K562 (cell line): ENCODE data around the gene SDS. TPM values are rescaled to one million over a fixed set of nuclear protein-coding genes. Genes with fewer than 3 reads are reported as not detected.

Experiments used
- ATAC-seq: fragments of 200-7000 bp; cut with Tn5 transposase; 3 replicates; pipeline ENCODE4 v1.9.1; 2020; ENCODE audit warnings: moderate library complexity
- BruUV-seq: library from RNA; stranded (reverse); fragments of 400-500 nt; replicated peaks from 2 replicates; lab custom pipeline; 2021; lab: Mats Ljungman, UMichigan
- CTCF ChIA-PET: fragments of 300-600 bp; formaldehyde crosslinking; extraction: SDS; loops from one replicate; lab custom pipeline; 2021; ENCODE audit warnings: low intra/inter-chr PET ratio; lab: Yijun Ruan, JAX
- POLR2A ChIA-PET: fragments of 300-600, 350-650 bp; sonication (Branson Sonifier 250); formaldehyde crosslinking; extraction: SDS; loops from one replicate; lab custom pipeline; 2021; ENCODE audit warnings: antibody characterized with exemption, inconsistent platforms; lab: Yijun Ruan, JAX
- DNase-seq, 4 experiments: peaks; one replicate each; pipeline versions ENCODE4 v3.0.0 to v3.0.0-alpha.2; 2011 to 2018; ENCODE audit warnings: low spot score in 3 of 4, mixed read lengths in 3 of 4; ENCODE audit errors: extremely low read depth in 1 of 4
- FAIRE-seq: peaks from 2 replicates; lab custom pipeline; 2011; peaks lifted over from hg19 to GRCh38; lab: Jason Lieb, UNC
- H2AFZ ChIP-seq: 2 replicates; pipeline ENCODE4 v1.6.0; 2011; ENCODE audit warnings: low read depth, low read length, control low read depth, inconsistent platforms
- H3K27ac ChIP-seq: fragments of 200-600 bp; 3 replicates; pipeline ENCODE4 v1.8.0; 2011; ENCODE audit warnings: low read depth, mild to moderate bottlenecking, control low read depth, inconsistent platforms, low read length, moderate library complexity, mixed read lengths; ENCODE audit errors: extremely low read depth
- H3K27me3 ChIP-seq, 2 experiments: fragments of 300-600 bp in 1 of 2; 2 replicates in 1 of 2; 3 replicates in 1 of 2; pipeline versions ENCODE4 v1.6.0 to v1.8.0; 2011; ENCODE audit warnings: inconsistent platforms in 2 of 2, low read length in 2 of 2, mild to moderate bottlenecking in 1 of 2, mixed read lengths in 1 of 2, moderate library complexity in 1 of 2; ENCODE audit not compliant: control insufficient read depth in 2 of 2, insufficient read depth in 2 of 2
- H3K36me3 ChIP-seq: fragments of 300-600 bp; 3 replicates; pipeline ENCODE4 v1.8.0; 2011; ENCODE audit warnings: mild to moderate bottlenecking, low read length, inconsistent platforms; ENCODE audit not compliant: control insufficient read depth, insufficient read depth
- H3K4me1 ChIP-seq, 2 experiments: fragments of 200-600 bp in 1 of 2; replicated peaks in 1 of 2; 2 replicates in 1 of 2; 3 replicates in 1 of 2; pipeline versions ENCODE4 v1.5.1 to v1.8.0; 2011; ENCODE audit warnings: inconsistent platforms in 2 of 2, low read length in 2 of 2, mild to moderate bottlenecking in 1 of 2, mixed read lengths in 1 of 2, moderate library complexity in 1 of 2; ENCODE audit not compliant: control insufficient read depth in 2 of 2, insufficient read depth in 2 of 2
- H3K4me2 ChIP-seq: 2 replicates; pipeline ENCODE4 v1.6.1; 2011; ENCODE audit warnings: low read length, control low read depth, inconsistent platforms, mixed read lengths; ENCODE audit not compliant: insufficient read depth
- H3K4me3 ChIP-seq: fragments of 200-600 bp; sonication (generic), shearing (Covaris generic); 2 replicates; pipeline ENCODE4 v1.5.1; 2016; ENCODE audit warnings: control low read depth, inconsistent platforms
- H3K79me2 ChIP-seq: fragments of 200-600 bp; 3 replicates; pipeline ENCODE4 v1.8.0; 2011; ENCODE audit warnings: low read length, inconsistent platforms; ENCODE audit not compliant: control insufficient read depth, insufficient read depth
- H3K9ac ChIP-seq, 2 experiments: 2 replicates each; pipeline versions ENCODE4 v1.6.0 to v1.6.1; 2011; ENCODE audit warnings: low read depth in 2 of 2, low read length in 2 of 2, control low read depth in 1 of 2, inconsistent platforms in 1 of 2, mild to moderate bottlenecking in 1 of 2, mixed read lengths in 1 of 2; ENCODE audit not compliant: insufficient read depth in 1 of 2
- H3K9me1 ChIP-seq: one replicate; pipeline ENCODE4 v1.6.0; 2011; ENCODE audit warnings: inconsistent platforms, mild to moderate bottlenecking, low read length, moderate library complexity; ENCODE audit not compliant: control insufficient read depth, insufficient read depth
- H3K9me3 ChIP-seq: replicated peaks from 2 replicates; pipeline ENCODE4 v1.5.1; 2011; ENCODE audit warnings: low read depth, low read length, inconsistent platforms; ENCODE audit not compliant: control insufficient read depth, insufficient read depth
- H4K20me1 ChIP-seq: replicated peaks from 2 replicates; pipeline ENCODE4 v1.6.1; 2011; ENCODE audit warnings: low read length, inconsistent platforms, mixed read lengths; ENCODE audit not compliant: control insufficient read depth, insufficient read depth
- CBX1 ChIP-seq: sonication (generic); IDR thresholded peaks from 2 replicates; pipeline ENCODE4 v1.6.1; 2016; ENCODE audit warnings: antibody characterized with exemption, low read depth, mild to moderate bottlenecking
- ELF4 ChIP-seq: fragments of 450-650 bp; formaldehyde crosslinking; IDR thresholded peaks from 2 replicates; pipeline ENCODE4 v1.4.0; 2022; ENCODE audit warnings: missing genetic modification characterization
- ESRRB ChIP-seq: fragments of 250-450 bp; sonication (Bioruptor Pico); IDR thresholded peaks from 2 replicates; pipeline ENCODE4 v1.5.0; 2020; ENCODE audit warnings: mild to moderate bottlenecking, moderate library complexity, borderline replicate concordance
- HDAC1 ChIP-seq, 2 experiments: fragments of 450-650 bp; IDR thresholded peaks; 2 replicates each; pipeline ENCODE4 v1.6.1; 2016 to 2017; ENCODE audit warnings: inconsistent platforms in 1 of 2, mild to moderate bottlenecking in 1 of 2, moderate library complexity in 1 of 2
- ILK ChIP-seq: fragments of 450-650 bp; IDR thresholded peaks from 2 replicates; pipeline ENCODE4 v1.6.1; 2016; ENCODE audit warnings: missing genetic modification characterization, low read depth, mild to moderate bottlenecking, missing compliant biosample characterization, moderate library complexity, borderline replicate concordance
- KDM1A ChIP-seq, 2 experiments: fragments of 450-650 bp; IDR thresholded peaks; 2 replicates each; pipeline ENCODE4 v1.6.1; 2016; ENCODE audit warnings: mild to moderate bottlenecking in 2 of 2
- KHSRP ChIP-seq: fragments of 450-650 bp; IDR thresholded peaks from 2 replicates; pipeline ENCODE4 v1.6.1; 2017
- MEF2D ChIP-seq: conservative IDR thresholded peaks from 2 replicates; pipeline ENCODE4 v1.6.1; 2016; ENCODE audit warnings: low read depth, missing genetic modification characterization, missing compliant biosample characterization
- MTA2 ChIP-seq: fragments of 450-650 bp; IDR thresholded peaks from 2 replicates; pipeline ENCODE4 v1.6.1; 2016; ENCODE audit warnings: low read depth
- RBM25 ChIP-seq: fragments of 200-400 bp; formaldehyde crosslinking; IDR thresholded peaks from 2 replicates; pipeline ENCODE4 v1.6.1; 2018; ENCODE audit warnings: low read length, low read depth, moderate library complexity; ENCODE audit not compliant: severe bottlenecking
- RCOR1 ChIP-seq, 2 experiments: IDR thresholded peaks; 2 replicates each; pipeline ENCODE4 v1.6.1; 2012; ENCODE audit warnings: low read depth in 2 of 2, low read length in 2 of 2, borderline replicate concordance in 1 of 2, improper control_type of control experiment in 1 of 2
- SMARCA5 ChIP-seq: fragments of 450-650 bp; IDR thresholded peaks from 2 replicates; pipeline ENCODE4 v1.6.1; 2016
- ZFP36 ChIP-seq: fragments of 150-350 bp; IDR thresholded peaks from 2 replicates; pipeline ENCODE4 v1.6.1; 2018; ENCODE audit warnings: low read length, low read depth; ENCODE audit not compliant: partially characterized antibody
- ZNF436 ChIP-seq: fragments of 250-450, 450-650 bp; sonication (Bioruptor Pico); formaldehyde crosslinking; IDR thresholded peaks from 2 replicates; pipeline ENCODE4 v1.7.0; 2020; ENCODE audit warnings: mild to moderate bottlenecking
- ZNF584 ChIP-seq: fragments of 200-800 bp; sonication (Bioruptor generic); IDR thresholded peaks from 2 replicates; pipeline ENCODE4 v1.6.1; 2016; ENCODE audit warnings: low read depth, mild to moderate bottlenecking, missing genetic modification characterization, missing compliant biosample characterization
- ZNF707 ChIP-seq: fragments of 250-450 bp; sonication (Bioruptor Pico); conservative IDR thresholded peaks from 2 replicates; pipeline ENCODE4 v1.8.0; 2022; ENCODE audit warnings: inconsistent platforms, mild to moderate bottlenecking, moderate library complexity
- WGBS: fragments of 100-300 bp; shearing (Covaris generic); methylation state at CpG from one replicate; pipeline ENCODE4 v1.1.6; 2016; ENCODE audit warnings: low coverage, mixed read lengths; ENCODE audit not compliant: insufficient coverage; ENCODE audit errors: missing lambda C conversion rate; 5-methylcytosine and 5-hydroxymethylcytosine counted together
- in situ Hi-C: fragments of 300-500 bp; cut with MboI; formaldehyde crosslinking; loops from 4 replicates; pipeline ENCODE4 v1.15.0; 2018; ENCODE audit warnings: inconsistent platforms, mixed read lengths
- intact Hi-C: fragments of 100-400 bp; cut with micrococcal nuclease; formaldehyde crosslinking; loops from 2 replicates; pipeline ENCODE4 v1.14.2; 2022
- polyA plus RNA-seq, 8 experiments: library from polyadenylated mRNA; depleted of rRNA in 4 of 8; stranded (reverse) in 5 of 8; unstranded in 3 of 8; fragments of >200 nt; fragmentation: Nextera tagmentation in 2 of 8; fragmentation: Illumina TruSeq in 1 of 8; extraction: Ambion mirVana in 2 of 8; extraction: Trizol in 1 of 8; gene quantifications; 2 replicates each; pipeline versions ENCODE4 v1.2.1 to v1.2.3, GENCODE V29; 2011 to 2014; ENCODE audit warnings: inconsistent platforms in 1 of 8, missing spikeins in 1 of 8
- total RNA-seq, 7 experiments: library from RNA; depleted of rRNA in 6 of 7; stranded (reverse); fragments of >200 nt in 6 of 7; fragmentation: Illumina TruSeq in 2 of 7; extraction: Trizol in 2 of 7; gene quantifications; 2 replicates each; pipeline versions ENCODE4 v1.2.1 to v1.2.3, GENCODE V29; 2011 to 2021; ENCODE audit warnings: low replicate concordance in 1 of 7
- TF ChIP-seq, protein P1 (sequence below): fragments of 200-800 bp; sonication (Bioruptor generic); IDR thresholded peaks from 2 replicates; pipeline ENCODE4 v1.6.1; 2017; ENCODE audit warnings: missing genetic modification characterization, missing compliant biosample characterization
- TF ChIP-seq, protein P2 (sequence below): sonication (generic); formaldehyde crosslinking; IDR thresholded peaks from 2 replicates; pipeline ENCODE4 v1.9.0; 2022; ENCODE audit warnings: mild to moderate bottlenecking, missing genetic modification reagents
- TF ChIP-seq, protein P3 (sequence below): IDR thresholded peaks from 3 replicates; pipeline ENCODE4 v1.6.1; 2011; ENCODE audit warnings: borderline replicate concordance, mild to moderate bottlenecking, moderate library complexity; ENCODE audit not compliant: insufficient read length; ENCODE audit errors: extremely low read depth

The SDS gene
- total and polyA plus RNA-seq, 9 of the 15 experiments (the other 6 are each of a cell fraction or from before 2014, with no cell fraction given), result 0.07 to 1.1 (median 0.12) TPM; not detected in 1

DNA sequence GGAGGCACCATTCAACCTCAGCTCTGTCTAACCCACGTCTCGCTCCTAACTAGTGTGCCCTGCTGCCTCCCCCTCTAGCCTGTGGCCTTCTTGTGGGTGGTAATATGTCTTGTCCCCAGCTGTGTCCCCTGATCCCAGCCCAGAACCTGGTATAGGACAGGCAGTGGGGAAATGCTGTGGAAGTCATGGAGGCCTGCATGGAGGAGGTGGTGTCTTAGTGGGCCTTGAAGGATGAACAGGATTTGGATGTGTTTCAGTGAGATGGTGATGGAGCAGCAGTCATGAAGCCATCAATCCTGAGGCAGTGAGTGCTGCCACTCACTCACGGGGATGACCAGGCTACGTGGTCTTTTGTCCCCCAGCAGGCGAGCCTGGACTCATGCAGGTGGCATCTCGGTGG lies 31.9 kb downstream of the SDS start:
- FAIRE-seq (no peak), DNase-seq (no peak), ATAC-seq (no peak)
- H3K4me1 ChIP-seq, result no peaks in the 10 kb centered on the region; a peak in 1 of 5 replicates
- in situ Hi-C loops (no loop called here), intact Hi-C loops (no loop called here)
- no TSS peak for BruUV-seq
- 0 out of 2 replicates have a peak, but pooled peaks cover 3% of the 10 kb centered on the region for H4K20me1 ChIP-seq
- POLR2A ChIA-PET, result interaction anchor here (0.5 to 0.8 kb wide), 2 partner anchors 185 to 219 kb away, joined by 3 to 4 read pairs; no protein-coding TSS in a partner anchor
- H3K9me1 ChIP-seq, result no peaks in the 10 kb centered on the region
- no peak overlapping the region for H2AFZ ChIP-seq
- no peaks in the 10 kb centered on the region for H3K79me2 ChIP-seq
- 95% methylated on average over 6 of the region's 6 CpGs for WGBS
- H3K36me3 ChIP-seq, result peaks cover 58% of the 10 kb centered on the region; the same call in 2 of the 3 replicates
- CTCF ChIA-PET, result no interaction called here
- H3K9me3 ChIP-seq, result no peaks in the 10 kb centered on the region
- H3K4me3 ChIP-seq, result no peak overlapping the region
- no peaks in the 10 kb centered on the region for H3K27me3 ChIP-seq
- no peak overlapping the region for H3K27ac ChIP-seq
- no peak overlapping the region for H3K9ac ChIP-seq
- H3K4me2 ChIP-seq, result no peak overlapping the region
- TF ChIP-seq ZFP36 (peak; percentile 99), KDM1A (IDR thresholded peaks at IDR 0.05) (0 out of 4 replicates have a peak, but pooled peaks of 1 of the 2 experiments have one; percentile 16), ZNF707 (CRISPR knock-in tag) (no peak), CBX1 (peak; percentile 27; the same call in 1 of the 2 replicates), HDAC1 (IDR thresholded peaks at IDR 0.05) (no peak), RCOR1 (IDR thresholded peaks at IDR 0.05; ENCODE audit: borderline replicate concordance in 1 of 2, low read depth in 2 of 2, low read length in 2 of 2) (0 out of 4 replicates have a peak, but pooled peaks of 1 of the 2 experiments have one; percentile 11), ELF4 (CRISPR knock-in tag) (no peak), ZNF436 (CRISPR knock-in tag) (0 out of 2 replicates have a peak, but pooled peaks have one; percentile 19), MTA2 (no peak), MEF2D (tag) (no peak), ESRRB (no peak), SMARCA5 (peak; percentile 84; the same call in 1 of the 2 replicates), ZNF584 (no peak), RBM25 (peak; percentile 85), KHSRP (no peak), ILK (tag) (no peak)
- TF ChIP-seq, protein P1, sequence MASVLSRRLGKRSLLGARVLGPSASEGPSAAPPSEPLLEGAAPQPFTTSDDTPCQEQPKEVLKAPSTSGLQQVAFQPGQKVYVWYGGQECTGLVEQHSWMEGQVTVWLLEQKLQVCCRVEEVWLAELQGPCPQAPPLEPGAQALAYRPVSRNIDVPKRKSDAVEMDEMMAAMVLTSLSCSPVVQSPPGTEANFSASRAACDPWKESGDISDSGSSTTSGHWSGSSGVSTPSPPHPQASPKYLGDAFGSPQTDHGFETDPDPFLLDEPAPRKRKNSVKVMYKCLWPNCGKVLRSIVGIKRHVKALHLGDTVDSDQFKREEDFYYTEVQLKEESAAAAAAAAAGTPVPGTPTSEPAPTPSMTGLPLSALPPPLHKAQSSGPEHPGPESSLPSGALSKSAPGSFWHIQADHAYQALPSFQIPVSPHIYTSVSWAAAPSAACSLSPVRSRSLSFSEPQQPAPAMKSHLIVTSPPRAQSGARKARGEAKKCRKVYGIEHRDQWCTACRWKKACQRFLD (CRISPR knock-in tag), result no peak
- TF ChIP-seq, protein P2, sequence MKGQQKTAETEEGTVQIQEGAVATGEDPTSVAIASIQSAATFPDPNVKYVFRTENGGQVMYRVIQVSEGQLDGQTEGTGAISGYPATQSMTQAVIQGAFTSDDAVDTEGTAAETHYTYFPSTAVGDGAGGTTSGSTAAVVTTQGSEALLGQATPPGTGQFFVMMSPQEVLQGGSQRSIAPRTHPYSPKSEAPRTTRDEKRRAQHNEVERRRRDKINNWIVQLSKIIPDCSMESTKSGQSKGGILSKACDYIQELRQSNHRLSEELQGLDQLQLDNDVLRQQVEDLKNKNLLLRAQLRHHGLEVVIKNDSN (CRISPR knock-in tag), result no peak
- TF ChIP-seq, protein P3, sequence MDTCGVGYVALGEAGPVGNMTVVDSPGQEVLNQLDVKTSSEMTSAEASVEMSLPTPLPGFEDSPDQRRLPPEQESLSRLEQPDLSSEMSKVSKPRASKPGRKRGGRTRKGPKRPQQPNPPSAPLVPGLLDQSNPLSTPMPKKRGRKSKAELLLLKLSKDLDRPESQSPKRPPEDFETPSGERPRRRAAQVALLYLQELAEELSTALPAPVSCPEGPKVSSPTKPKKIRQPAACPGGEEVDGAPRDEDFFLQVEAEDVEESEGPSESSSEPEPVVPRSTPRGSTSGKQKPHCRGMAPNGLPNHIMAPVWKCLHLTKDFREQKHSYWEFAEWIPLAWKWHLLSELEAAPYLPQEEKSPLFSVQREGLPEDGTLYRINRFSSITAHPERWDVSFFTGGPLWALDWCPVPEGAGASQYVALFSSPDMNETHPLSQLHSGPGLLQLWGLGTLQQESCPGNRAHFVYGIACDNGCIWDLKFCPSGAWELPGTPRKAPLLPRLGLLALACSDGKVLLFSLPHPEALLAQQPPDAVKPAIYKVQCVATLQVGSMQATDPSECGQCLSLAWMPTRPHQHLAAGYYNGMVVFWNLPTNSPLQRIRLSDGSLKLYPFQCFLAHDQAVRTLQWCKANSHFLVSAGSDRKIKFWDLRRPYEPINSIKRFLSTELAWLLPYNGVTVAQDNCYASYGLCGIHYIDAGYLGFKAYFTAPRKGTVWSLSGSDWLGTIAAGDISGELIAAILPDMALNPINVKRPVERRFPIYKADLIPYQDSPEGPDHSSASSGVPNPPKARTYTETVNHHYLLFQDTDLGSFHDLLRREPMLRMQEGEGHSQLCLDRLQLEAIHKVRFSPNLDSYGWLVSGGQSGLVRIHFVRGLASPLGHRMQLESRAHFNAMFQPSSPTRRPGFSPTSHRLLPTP, result peak; percentile 20
